Fibroblast of skin of left biceps (primary cell): ENCODE measurements around the gene TENT4A.
A peak's percentile ranks its signal among the peaks of the same experiment; 100 is the strongest.

ENCODE experiments used
- DNase-seq, 2 experiments: peaks; one replicate each; pipeline ENCODE4 v3.0.0-alpha.2; 2013; ENCODE audit warnings: low read depth in 2 of 2

Gene TENT4A

GRCh38 chr5:6700074-6700684 lies 13.1 kb upstream of the TENT4A start:
- DNase-seq, result no peak

GRCh38 chr5:6700685-6701355 lies 12.4 kb upstream of the TENT4A start:
- DNase-seq, result no peak

- no peak for DNase-seq
Measured at GRCh38 chr5:6701491-6701890, 11.7 kb upstream of the TENT4A start.

GRCh38 chr5:6702633-6703032 lies 10.6 kb upstream of the TENT4A start:
- DNase-seq, result no peak

GRCh38 chr5:6703806-6704205 lies 9.4 kb upstream of the TENT4A start:
- DNase-seq, result no peak

GRCh38 chr5:6704361-6704851 lies 8.8 kb upstream of the TENT4A start:
- DNase-seq, result peak; percentile 65 to 67

- DNase-seq, result no peak
Measured at GRCh38 chr5:6705088-6705487, 8.1 kb upstream of the TENT4A start.

GRCh38 chr5:6705959-6706358 lies 7.3 kb upstream of the TENT4A start:
- no peak for DNase-seq

GRCh38 chr5:6707852-6708251 lies 5.4 kb upstream of the TENT4A start:
- DNase-seq, result no peak

- no peak for DNase-seq
Measured at GRCh38 chr5:6708814-6709213, 4.4 kb upstream of the TENT4A start.

- DNase-seq, result no peak
Measured at GRCh38 chr5:6710070-6710469, 3.2 kb upstream of the TENT4A start.

GRCh38 chr5:6710551-6711318 lies 2.5 kb upstream of the TENT4A start:
- no peak for DNase-seq

- DNase-seq, result no peak
Measured at GRCh38 chr5:6711409-6712141, 1.7 kb upstream of the TENT4A start.

GRCh38 chr5:6712142-6712576 lies 1.1 kb upstream of the TENT4A start:
- no peak for DNase-seq

GRCh38 chr5:6712577-6713273 lies 507 bp upstream of the TENT4A start:
- peak; percentile 93 to 95 for DNase-seq

GRCh38 chr5:6714226-6715041 lies 1.2 kb downstream of the TENT4A start:
- no peak for DNase-seq

GRCh38 chr5:6715271-6715670 lies 2.0 kb downstream of the TENT4A start:
- DNase-seq, result no peak

GRCh38 chr5:6715758-6716628 lies 2.8 kb downstream of the TENT4A start:
- no peak for DNase-seq

GRCh38 chr5:6716629-6717149 lies 3.5 kb downstream of the TENT4A start:
- DNase-seq, result no peak
